ENCODE measurements around the gene HCAR2.
"Not testable (repeated sequence)": the region's sequence is repeated elsewhere in the genome, so short reads cannot be mapped to it uniquely, and the experiment has no call there.

DNA sequence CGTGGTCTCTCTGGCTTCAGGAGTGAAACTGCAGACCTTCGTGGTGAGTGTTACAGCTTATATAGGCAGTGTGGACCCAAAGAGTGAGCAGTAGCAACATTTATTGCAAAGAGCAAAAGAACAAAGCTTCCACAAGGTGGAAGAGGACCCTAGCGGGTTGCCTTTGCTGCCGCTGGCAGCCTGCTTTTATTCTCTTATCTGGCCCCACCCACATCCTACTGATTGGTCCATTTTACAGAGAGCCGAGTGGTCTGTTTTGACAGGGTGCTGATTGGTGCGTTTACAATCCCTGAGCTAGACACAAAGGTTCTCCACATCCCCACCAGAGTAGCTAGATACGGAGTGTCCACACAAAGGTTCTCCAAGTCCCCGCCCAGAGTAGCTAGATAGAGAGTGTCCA is 27.1 kb downstream of the HCAR2 start:
- TF ChIP-seq, protein P1, sequence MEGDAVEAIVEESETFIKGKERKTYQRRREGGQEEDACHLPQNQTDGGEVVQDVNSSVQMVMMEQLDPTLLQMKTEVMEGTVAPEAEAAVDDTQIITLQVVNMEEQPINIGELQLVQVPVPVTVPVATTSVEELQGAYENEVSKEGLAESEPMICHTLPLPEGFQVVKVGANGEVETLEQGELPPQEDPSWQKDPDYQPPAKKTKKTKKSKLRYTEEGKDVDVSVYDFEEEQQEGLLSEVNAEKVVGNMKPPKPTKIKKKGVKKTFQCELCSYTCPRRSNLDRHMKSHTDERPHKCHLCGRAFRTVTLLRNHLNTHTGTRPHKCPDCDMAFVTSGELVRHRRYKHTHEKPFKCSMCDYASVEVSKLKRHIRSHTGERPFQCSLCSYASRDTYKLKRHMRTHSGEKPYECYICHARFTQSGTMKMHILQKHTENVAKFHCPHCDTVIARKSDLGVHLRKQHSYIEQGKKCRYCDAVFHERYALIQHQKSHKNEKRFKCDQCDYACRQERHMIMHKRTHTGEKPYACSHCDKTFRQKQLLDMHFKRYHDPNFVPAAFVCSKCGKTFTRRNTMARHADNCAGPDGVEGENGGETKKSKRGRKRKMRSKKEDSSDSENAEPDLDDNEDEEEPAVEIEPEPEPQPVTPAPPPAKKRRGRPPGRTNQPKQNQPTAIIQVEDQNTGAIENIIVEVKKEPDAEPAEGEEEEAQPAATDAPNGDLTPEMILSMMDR (IDR thresholded peaks at IDR 0.05; ENCODE audit: poor library complexity): not testable (repeated sequence)
- TF ChIP-seq EZH2 (IDR thresholded peaks at IDR 0.05; ENCODE audit: borderline replicate concordance): not testable (repeated sequence)
